Right lobe of liver (tissue), 4 donors: ENCODE data around the gene KCNQ1OT1.

ENCODE experiments used
- CTCF ChIP-seq, 4 donors: fragments of 200-600 bp in 3 of 4; fragments of 450-650 bp in 1 of 4; IDR thresholded peaks; one replicate each; pipeline versions ENCODE4 v1.5.1 to v1.8.0; 2016 to 2022; ENCODE audit warnings: antibody characterized with exemption in 4 of 4, mild to moderate bottlenecking in 2 of 4
- POLR2A ChIP-seq: fragments of 450-650 bp; IDR thresholded peaks from one replicate; pipeline ENCODE4 v1.6.1; 2017; ENCODE audit warnings: antibody characterized with exemption, mild to moderate bottlenecking
- donor health status: DM: no; HTN: no; CAD: no.
- donor health status: DM: no; HTN: no; CAD: no.
- donor health status: DM: no; HTN: yes; CAD: no.

DNA sequence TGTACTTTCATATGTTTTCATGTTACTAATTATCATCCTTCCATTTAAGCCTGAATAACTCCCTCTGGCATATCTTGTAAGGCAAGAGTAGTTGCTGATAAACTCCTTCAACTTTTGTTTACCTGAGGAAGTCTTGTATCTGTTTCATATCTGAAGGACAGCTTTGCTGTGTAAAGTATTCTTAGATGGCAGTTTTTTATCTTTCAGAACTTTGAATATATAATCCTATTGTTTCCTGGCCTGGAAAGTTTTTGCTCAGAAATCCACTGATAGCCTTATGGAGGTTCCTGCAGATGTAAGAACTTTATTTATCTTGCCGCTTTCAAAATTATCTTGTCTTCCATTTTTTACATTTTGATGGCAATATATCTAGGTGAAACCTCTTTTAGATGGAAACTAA is 69.1 kb downstream of the KCNQ1OT1 start:
- TF ChIP-seq CTCF (IDR thresholded peaks at IDR 0.05): no peak
- no peak for TF ChIP-seq POLR2A
